Hepatocyte (in vitro differentiated cells): ENCODE data around the gene TLL1. TPM values are rescaled to one million over a fixed set of nuclear protein-coding genes. Genes with fewer than 3 reads are reported as not detected.

ENCODE experiments used
- DNase-seq: peaks from one replicate; pipeline ENCODE4 v3.0.0-alpha.2; 2016; ENCODE audit warnings: low spot score
- H2AFZ ChIP-seq: fragments of 200-600 bp; sonication (generic); 2 replicates; pipeline ENCODE4 v1.6.0; 2016; ENCODE audit warnings: antibody characterized with exemption, mild to moderate bottlenecking
- H3K27ac ChIP-seq: fragments of 200-600 bp; sonication (generic); 2 replicates; pipeline ENCODE4 v1.5.1; 2016; ENCODE audit warnings: mild to moderate bottlenecking
- H3K27me3 ChIP-seq: fragments of 200-600 bp; sonication (generic); 2 replicates; pipeline ENCODE4 v1.6.1; 2016
- H3K36me3 ChIP-seq: fragments of 200-600 bp; sonication (generic); replicated peaks from 2 replicates; pipeline ENCODE4 v1.5.1; 2016; ENCODE audit warnings: low read depth; ENCODE audit not compliant: insufficient read depth
- H3K4me1 ChIP-seq: fragments of 200-600 bp; sonication (generic); 2 replicates; pipeline ENCODE4 v1.5.1; 2016; ENCODE audit warnings: mild to moderate bottlenecking, moderate library complexity; ENCODE audit not compliant: insufficient read depth
- H3K4me2 ChIP-seq: fragments of 200-600 bp; sonication (generic); 2 replicates; pipeline ENCODE4 v1.6.0; 2016
- H3K4me3 ChIP-seq: fragments of 200-600 bp; sonication (generic); 2 replicates; pipeline ENCODE4 v1.5.1; 2016; ENCODE audit warnings: mild to moderate bottlenecking
- H3K79me2 ChIP-seq: fragments of 200-600 bp; sonication (generic); 2 replicates; pipeline ENCODE4 v1.6.0; 2017; ENCODE audit warnings: mild to moderate bottlenecking
- H3K9me2 ChIP-seq: fragments of 200-600 bp; sonication (generic); replicated peaks from 2 replicates; pipeline ENCODE4 v1.6.0; 2017; ENCODE audit warnings: mild to moderate bottlenecking; ENCODE audit not compliant: insufficient read depth
- H3K9me3 ChIP-seq: fragments of 200-600 bp; sonication (generic); 2 replicates; pipeline ENCODE4 v1.5.1; 2016; ENCODE audit warnings: low read depth, mild to moderate bottlenecking
- H4K20me1 ChIP-seq: fragments of 200-600 bp; sonication (generic); 2 replicates; pipeline ENCODE4 v1.6.0; 2016; ENCODE audit warnings: mild to moderate bottlenecking; ENCODE audit not compliant: insufficient read depth, poor library complexity, severe bottlenecking
- EZH2 ChIP-seq: fragments of 200-600 bp; sonication (generic); IDR thresholded peaks from 2 replicates; pipeline ENCODE4 v1.6.1; 2016; ENCODE audit warnings: antibody characterized with exemption, mild to moderate bottlenecking, borderline replicate concordance
- EZH2phosphoT487 ChIP-seq: fragments of 200-600 bp; sonication (generic); IDR thresholded peaks from one replicate; pipeline ENCODE4 v1.6.1; 2018; ENCODE audit warnings: antibody characterized with exemption, mild to moderate bottlenecking, low read depth, moderate library complexity; ENCODE audit not compliant: unreplicated experiment, severe bottlenecking
- WGBS: methylation state at CpG from one replicate; pipeline ENCODE4 v1.1.6; 2016; ENCODE audit warnings: low lambda C conversion rate; ENCODE audit errors: missing lambda C conversion rate; 5-methylcytosine and 5-hydroxymethylcytosine counted together
- polyA plus RNA-seq: library from polyadenylated mRNA; unstranded; fragments of >200 nt; fragmentation: Nextera tagmentation; extraction: Ambion mirVana; gene quantifications from 2 replicates; pipeline ENCODE4 v1.2.1, GENCODE V29; 2016
- total RNA-seq: library from RNA; depleted of rRNA; stranded (reverse); fragments of >200 nt; gene quantifications from 2 replicates; pipeline ENCODE4 v1.2.3, GENCODE V29; 2014
- TF ChIP-seq, protein P1 (sequence below): fragments of 200-600 bp; sonication (generic); IDR thresholded peaks from 2 replicates; pipeline ENCODE4 v1.5.1; 2016; ENCODE audit warnings: antibody characterized with exemption, mild to moderate bottlenecking; ENCODE audit not compliant: poor library complexity

Gene TLL1
- total and polyA plus RNA-seq, 2 experiments from 2014 or later: 0.30 to 0.97 TPM

DNA sequence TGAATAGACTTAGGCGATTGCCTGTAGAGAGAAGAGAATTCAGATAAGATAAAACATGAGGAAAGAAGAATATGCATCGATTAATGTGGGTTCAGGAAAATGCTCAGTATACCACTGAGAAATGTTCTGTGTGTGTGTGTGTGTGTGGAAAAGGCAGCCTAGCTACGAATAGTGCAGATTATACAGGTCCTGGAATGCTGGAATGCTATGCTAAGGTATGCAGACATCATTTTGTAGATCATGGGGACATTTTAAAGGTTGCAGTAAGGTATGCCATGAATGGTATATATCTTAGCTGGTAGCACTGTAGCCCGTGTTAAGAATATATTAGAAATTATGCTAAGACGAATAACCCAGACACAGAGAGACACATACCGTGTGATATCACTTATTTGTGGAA is 267.9 kb downstream of the TLL1 start:
- no peaks in the 10 kb centered on the region for H3K9me3 ChIP-seq
- H3K36me3 ChIP-seq: no peaks in the 10 kb centered on the region
- H3K4me2 ChIP-seq: no peak overlapping the region
- H3K4me3 ChIP-seq: no peak overlapping the region
- H3K27me3 ChIP-seq: no peaks in the 10 kb centered on the region
- no peak overlapping the region for H2AFZ ChIP-seq
- DNase-seq: no peak
- no peak overlapping the region for H3K27ac ChIP-seq
- 85% methylated on average over 6 of the region's 6 CpGs for WGBS
- no peaks in the 10 kb centered on the region for H3K4me1 ChIP-seq
- H4K20me1 ChIP-seq: no peaks in the 10 kb centered on the region
- H3K79me2 ChIP-seq: no peaks in the 10 kb centered on the region
- no peaks in the 10 kb centered on the region for H3K9me2 ChIP-seq
- TF ChIP-seq, protein P1, sequence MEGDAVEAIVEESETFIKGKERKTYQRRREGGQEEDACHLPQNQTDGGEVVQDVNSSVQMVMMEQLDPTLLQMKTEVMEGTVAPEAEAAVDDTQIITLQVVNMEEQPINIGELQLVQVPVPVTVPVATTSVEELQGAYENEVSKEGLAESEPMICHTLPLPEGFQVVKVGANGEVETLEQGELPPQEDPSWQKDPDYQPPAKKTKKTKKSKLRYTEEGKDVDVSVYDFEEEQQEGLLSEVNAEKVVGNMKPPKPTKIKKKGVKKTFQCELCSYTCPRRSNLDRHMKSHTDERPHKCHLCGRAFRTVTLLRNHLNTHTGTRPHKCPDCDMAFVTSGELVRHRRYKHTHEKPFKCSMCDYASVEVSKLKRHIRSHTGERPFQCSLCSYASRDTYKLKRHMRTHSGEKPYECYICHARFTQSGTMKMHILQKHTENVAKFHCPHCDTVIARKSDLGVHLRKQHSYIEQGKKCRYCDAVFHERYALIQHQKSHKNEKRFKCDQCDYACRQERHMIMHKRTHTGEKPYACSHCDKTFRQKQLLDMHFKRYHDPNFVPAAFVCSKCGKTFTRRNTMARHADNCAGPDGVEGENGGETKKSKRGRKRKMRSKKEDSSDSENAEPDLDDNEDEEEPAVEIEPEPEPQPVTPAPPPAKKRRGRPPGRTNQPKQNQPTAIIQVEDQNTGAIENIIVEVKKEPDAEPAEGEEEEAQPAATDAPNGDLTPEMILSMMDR: no peak
- no peak for TF ChIP-seq EZH2
- no peak for TF ChIP-seq EZH2phosphoT487

GRCh38 chr4:166143227-166143626 is 270.2 kb downstream of the TLL1 start:
- TF ChIP-seq, protein P1: no peak
- TF ChIP-seq EZH2phosphoT487 (no peak), EZH2 (no peak)
- 96% methylated on average over 6 of the region's 6 CpGs for WGBS
- no peak overlapping the region for H3K4me3 ChIP-seq
- no peak overlapping the region for H2AFZ ChIP-seq
- no peak for DNase-seq
- no peaks in the 10 kb centered on the region for H3K79me2 ChIP-seq
- no peaks in the 10 kb centered on the region for H4K20me1 ChIP-seq
- H3K36me3 ChIP-seq: no peaks in the 10 kb centered on the region
- H3K4me1 ChIP-seq: no peaks in the 10 kb centered on the region
- H3K27me3 ChIP-seq: no peaks in the 10 kb centered on the region
- H3K9me3 ChIP-seq: no peaks in the 10 kb centered on the region
- H3K27ac ChIP-seq: no peak overlapping the region
- no peak overlapping the region for H3K4me2 ChIP-seq
- H3K9me2 ChIP-seq: no peaks in the 10 kb centered on the region

DNA sequence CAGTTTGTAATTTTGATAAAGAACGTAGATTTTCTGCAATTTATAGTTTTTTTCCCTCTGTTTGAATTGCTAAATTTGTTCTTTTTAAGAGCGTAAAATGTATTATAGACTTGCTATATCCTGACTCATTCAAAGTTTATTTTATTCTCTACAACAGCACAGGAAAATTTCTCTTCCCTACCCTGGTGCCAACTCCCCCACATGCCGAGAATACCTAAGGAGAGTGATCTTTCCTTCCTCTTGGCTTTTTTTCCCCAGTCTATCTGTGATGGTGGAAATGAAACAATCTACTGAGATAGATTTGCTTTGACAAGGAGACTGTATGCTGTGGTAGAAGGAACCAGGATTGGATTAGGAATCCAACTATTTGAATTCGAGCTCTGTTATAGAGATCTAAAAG is 271.6 kb downstream of the TLL1 start:
- H3K79me2 ChIP-seq: no peaks in the 10 kb centered on the region
- no peak overlapping the region for H3K27ac ChIP-seq
- no peak for DNase-seq
- H2AFZ ChIP-seq: no peak overlapping the region
- TF ChIP-seq, protein P1: no peak
- no peak for TF ChIP-seq EZH2
- no peak for TF ChIP-seq EZH2phosphoT487
- no peak overlapping the region for H3K4me3 ChIP-seq
- H3K4me1 ChIP-seq: no peaks in the 10 kb centered on the region
- no peaks in the 10 kb centered on the region for H4K20me1 ChIP-seq
- no peak overlapping the region for H3K4me2 ChIP-seq
- no peaks in the 10 kb centered on the region for H3K9me2 ChIP-seq
- WGBS: 74% methylated on average over 4 of the region's 4 CpGs
- no peaks in the 10 kb centered on the region for H3K36me3 ChIP-seq
- no peaks in the 10 kb centered on the region for H3K27me3 ChIP-seq
- H3K9me3 ChIP-seq: no peaks in the 10 kb centered on the region
